Liver (tissue), 9 donors: ENCODE data around the gene ZGPAT. TPM values are rescaled to one million over a fixed set of nuclear protein-coding genes. Genes with fewer than 3 reads are reported as not detected.

ENCODE experiments used
- DNase-seq: peaks from one replicate; pipeline ENCODE4 v3.0.0-alpha.2; 2017; ENCODE audit warnings: low spot score
- H3K27ac ChIP-seq, 2 donors: one replicate each; pipeline ENCODE4 v1.7.0; 2013; ENCODE audit warnings: inconsistent platforms in 2 of 2, low read length in 2 of 2, control low read depth in 1 of 2, low read depth in 1 of 2, mild to moderate bottlenecking in 1 of 2
- H3K27me3 ChIP-seq, 4 donors: one replicate each; pipeline versions ENCODE4 v1.6.1 to v1.7.0; 2013; ENCODE audit warnings: low read length in 3 of 4, inconsistent platforms in 1 of 4, mild to moderate bottlenecking in 1 of 4, moderate library complexity in 1 of 4; ENCODE audit not compliant: control insufficient read depth in 4 of 4, insufficient read depth in 4 of 4
- H3K36me3 ChIP-seq, 4 donors: one replicate each; pipeline versions ENCODE4 v1.6.1 to v1.7.0; 2013; ENCODE audit warnings: low read length in 3 of 4, mild to moderate bottlenecking in 3 of 4, low read depth in 1 of 4, moderate library complexity in 1 of 4; ENCODE audit not compliant: control insufficient read depth in 4 of 4, insufficient read depth in 3 of 4
- H3K4me1 ChIP-seq, 4 donors: one replicate each; pipeline versions ENCODE4 v1.6.1 to v1.7.0; 2013; ENCODE audit warnings: low read length in 3 of 4, mild to moderate bottlenecking in 3 of 4, moderate library complexity in 1 of 4; ENCODE audit not compliant: control insufficient read depth in 4 of 4, insufficient read depth in 4 of 4
- H3K4me3 ChIP-seq, 3 donors: one replicate each; pipeline versions ENCODE4 v1.6.1 to v1.7.0; 2013; ENCODE audit warnings: low read length in 3 of 3, control low read depth in 1 of 3, low read depth in 1 of 3, mild to moderate bottlenecking in 1 of 3
- H3K9ac ChIP-seq, 2 donors: one replicate each; pipeline ENCODE4 v1.7.0; 2013; ENCODE audit warnings: low read length in 2 of 2, mild to moderate bottlenecking in 2 of 2, moderate library complexity in 2 of 2, control low read depth in 1 of 2, low read depth in 1 of 2
- H3K9me3 ChIP-seq, 4 donors: one replicate each; pipeline versions ENCODE4 v1.6.1 to v1.7.0; 2013; ENCODE audit warnings: low read length in 3 of 4; ENCODE audit not compliant: control insufficient read depth in 4 of 4
- ATF3 ChIP-seq: IDR thresholded peaks from 2 replicates; pipeline ENCODE4 v1.6.1; 2016; ENCODE audit warnings: antibody characterized with exemption
- EGR1 ChIP-seq, 2 donors: IDR thresholded peaks; 2 replicates each; pipeline ENCODE4 v1.6.1; 2016 to 2018; ENCODE audit warnings: antibody characterized with exemption in 2 of 2, low read depth in 2 of 2
- FOXA1 ChIP-seq: IDR thresholded peaks from 2 replicates; pipeline ENCODE4 v1.6.1; 2016; ENCODE audit warnings: antibody characterized with exemption
- FOXA2 ChIP-seq: IDR thresholded peaks from 2 replicates; pipeline ENCODE4 v1.6.1; 2016; ENCODE audit warnings: antibody characterized with exemption
- GABPA ChIP-seq, 2 donors: IDR thresholded peaks in 1 of 2; conservative IDR thresholded peaks in 1 of 2; 2 replicates each; pipeline ENCODE4 v1.6.1; 2016; ENCODE audit warnings: antibody characterized with exemption in 2 of 2, mild to moderate bottlenecking in 1 of 2, moderate library complexity in 1 of 2
- HNF4A ChIP-seq, 2 donors: conservative IDR thresholded peaks; 2 replicates each; pipeline ENCODE4 v1.6.1; 2016; ENCODE audit warnings: antibody characterized with exemption in 2 of 2, mild to moderate bottlenecking in 2 of 2
- NR2F2 ChIP-seq: IDR thresholded peaks from 2 replicates; pipeline ENCODE4 v1.6.1; 2016; ENCODE audit warnings: antibody characterized with exemption
- REST ChIP-seq: IDR thresholded peaks from 2 replicates; pipeline ENCODE4 v1.6.1; 2016; ENCODE audit warnings: antibody characterized with exemption, mild to moderate bottlenecking
- RXRA ChIP-seq, 2 donors: IDR thresholded peaks; 2 replicates each; pipeline ENCODE4 v1.6.1; 2017 to 2018; ENCODE audit warnings: antibody characterized with exemption in 2 of 2, mild to moderate bottlenecking in 1 of 2
- TAF1 ChIP-seq: conservative IDR thresholded peaks from 2 replicates; pipeline ENCODE4 v1.6.1; 2016; ENCODE audit warnings: antibody characterized with exemption, mild to moderate bottlenecking
- YY1 ChIP-seq: IDR thresholded peaks from 2 replicates; pipeline ENCODE4 v1.6.1; 2016; ENCODE audit warnings: antibody characterized with exemption, mild to moderate bottlenecking
- ZBTB33 ChIP-seq: IDR thresholded peaks from 2 replicates; pipeline ENCODE4 v1.6.1; 2016; ENCODE audit warnings: antibody characterized with exemption
- WGBS: extraction: QIAGEN DNeasy Blood & Tissue Kit; methylation state at CpG from one replicate; pipeline ENCODE4 v1.1.7; 2013; 5-methylcytosine and 5-hydroxymethylcytosine counted together
- polyA plus RNA-seq, 2 donors: library from polyadenylated mRNA; stranded (reverse) in 1 of 2; unstranded in 1 of 2; fragments of 200-250 nt in 1 of 2; fragments of >200 nt in 1 of 2; fragmentation: Nextera tagmentation in 1 of 2; extraction: Ambion mirVana in 1 of 2; gene quantifications; one replicate each; pipeline versions ENCODE4 v1.2.1 to v1.2.3, GENCODE V29; 2013 to 2015
- total RNA-seq, 2 donors: library from RNA; depleted of rRNA; stranded (reverse); fragments of >200 nt; gene quantifications; one replicate each; pipeline ENCODE4 v1.2.3, GENCODE V29; 2014
- donor health status: healthy.
- donor health status: healthy.
- donor health status: healthy.
- donor health status: healthy.
- donor health status: healthy.

The ZGPAT gene
- total and polyA plus RNA-seq, 4 donors, result 10.3 to 90.5 (median 20.5) TPM

GRCh38 chr20:63702751-63703470, 4.9 kb upstream of the ZGPAT start (continued):
- TF ChIP-seq REST, result no peak
- TF ChIP-seq GABPA (IDR thresholded peaks at IDR 0.05 in 1 of 2, conservative IDR thresholded peaks at IDR 0.05 in 1 of 2), result no peak
- no peak for TF ChIP-seq NR2F2
- no peak for TF ChIP-seq HNF4A (conservative IDR thresholded peaks at IDR 0.05)
- no peak for TF ChIP-seq YY1
- TF ChIP-seq FOXA1, result no peak
- TF ChIP-seq FOXA2, result no peak
- no peak for TF ChIP-seq ATF3
- no peak for TF ChIP-seq TAF1
- no peak for TF ChIP-seq RXRA (IDR thresholded peaks at IDR 0.05)

GRCh38 chr20:63703471-63703975, 4.3 kb upstream of the ZGPAT start:
- Histone ChIP-seq H3K27me3 (no peaks in the 10 kb centered on the region), H3K36me3 (peaks cover 0 to 25% (median 9%) of the 10 kb centered on the region in 4 donors), H3K9me3 (no peaks in the 10 kb centered on the region), H3K4me3 (no peak overlapping the region), H3K4me1 (peaks cover 3 to 18% (median 13%) of the 10 kb centered on the region in 4 donors), H3K27ac (no peak overlapping the region), H3K9ac (no peak overlapping the region)
- DNase-seq, result no peak
- no peak for TF ChIP-seq ZBTB33
- no peak for TF ChIP-seq TAF1
- TF ChIP-seq EGR1 (IDR thresholded peaks at IDR 0.05; ENCODE audit: low read depth in 2 of 2), result no peak
- TF ChIP-seq ATF3, result no peak
- TF ChIP-seq YY1, result no peak
- 92% methylated on average over 15 of the region's 15 CpGs for WGBS
